ENCODE measurements around the gene WIPF3.

WIPF3 gene

DNA sequence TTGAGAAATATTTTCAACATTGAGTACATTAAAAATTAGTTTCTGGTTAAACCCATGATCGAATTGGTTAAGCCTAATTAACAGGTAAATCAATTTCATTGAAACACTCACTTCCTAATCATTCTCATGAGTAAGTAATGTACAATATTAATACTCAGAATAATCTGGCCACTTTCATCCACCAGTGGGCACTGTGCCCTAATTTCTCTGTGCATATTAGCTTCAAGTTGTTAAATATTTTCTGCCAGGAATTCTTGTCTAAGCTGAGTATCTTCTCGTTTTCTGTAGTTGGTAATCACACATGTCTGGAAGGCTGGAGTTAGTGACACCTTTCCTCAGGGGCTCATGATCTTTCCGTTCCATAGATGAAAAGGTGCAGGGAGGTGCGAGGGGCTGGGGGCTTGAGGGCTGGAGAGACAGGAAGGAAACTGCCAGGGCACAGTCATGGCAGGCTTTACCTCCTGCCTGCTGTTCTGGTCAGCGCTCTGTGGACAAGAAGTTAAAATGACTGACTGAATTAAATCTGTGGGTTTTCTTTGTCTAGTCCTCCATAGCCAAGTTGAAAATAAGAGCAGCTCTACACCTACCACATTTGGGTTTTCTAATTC is 71.9 kb downstream of the WIPF3 start:
- TF ChIP-seq, protein P1, sequence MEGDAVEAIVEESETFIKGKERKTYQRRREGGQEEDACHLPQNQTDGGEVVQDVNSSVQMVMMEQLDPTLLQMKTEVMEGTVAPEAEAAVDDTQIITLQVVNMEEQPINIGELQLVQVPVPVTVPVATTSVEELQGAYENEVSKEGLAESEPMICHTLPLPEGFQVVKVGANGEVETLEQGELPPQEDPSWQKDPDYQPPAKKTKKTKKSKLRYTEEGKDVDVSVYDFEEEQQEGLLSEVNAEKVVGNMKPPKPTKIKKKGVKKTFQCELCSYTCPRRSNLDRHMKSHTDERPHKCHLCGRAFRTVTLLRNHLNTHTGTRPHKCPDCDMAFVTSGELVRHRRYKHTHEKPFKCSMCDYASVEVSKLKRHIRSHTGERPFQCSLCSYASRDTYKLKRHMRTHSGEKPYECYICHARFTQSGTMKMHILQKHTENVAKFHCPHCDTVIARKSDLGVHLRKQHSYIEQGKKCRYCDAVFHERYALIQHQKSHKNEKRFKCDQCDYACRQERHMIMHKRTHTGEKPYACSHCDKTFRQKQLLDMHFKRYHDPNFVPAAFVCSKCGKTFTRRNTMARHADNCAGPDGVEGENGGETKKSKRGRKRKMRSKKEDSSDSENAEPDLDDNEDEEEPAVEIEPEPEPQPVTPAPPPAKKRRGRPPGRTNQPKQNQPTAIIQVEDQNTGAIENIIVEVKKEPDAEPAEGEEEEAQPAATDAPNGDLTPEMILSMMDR (IDR thresholded peaks at IDR 0.05; ENCODE audit: low read depth, low read length): peak; percentile 57
- peak; percentile 47 for DNase-seq (ENCODE audit: low read depth, low spot score)
- in situ Hi-C loops (cut with HindIII; ENCODE audit: low sequenced_read_pairs): no loop called here
- H3K4me3 ChIP-seq (ENCODE audit: low read depth, low read length): no peak overlapping the region

DNA sequence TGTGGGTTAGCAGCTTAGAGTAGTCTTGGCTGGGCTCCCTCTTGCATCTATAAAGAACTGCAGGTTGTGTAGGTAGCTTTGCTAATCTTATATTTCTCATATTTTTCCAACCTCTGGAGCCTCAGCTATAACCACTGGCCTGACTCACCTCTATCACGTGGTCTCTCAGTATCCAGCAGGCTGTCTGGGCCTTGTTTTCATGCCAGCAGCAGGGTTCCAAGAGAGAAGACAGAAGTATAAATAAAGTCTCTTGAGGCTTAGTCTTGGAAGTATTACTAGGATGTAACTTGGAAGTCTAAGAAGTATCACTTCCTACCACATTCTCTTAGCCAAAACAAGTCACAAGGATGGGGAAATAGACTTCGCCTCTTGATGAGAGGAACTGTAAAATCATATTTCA is 73.3 kb downstream of the WIPF3 start:
- in situ Hi-C loops (cut with HindIII; ENCODE audit: low sequenced_read_pairs): no loop called here
- no peak overlapping the region for H3K4me3 ChIP-seq (ENCODE audit: low read depth, low read length)
- DNase-seq (ENCODE audit: low read depth, low spot score): peak; percentile 77
- TF ChIP-seq, protein P1 (IDR thresholded peaks at IDR 0.05; ENCODE audit: low read depth, low read length): no peak

DNA sequence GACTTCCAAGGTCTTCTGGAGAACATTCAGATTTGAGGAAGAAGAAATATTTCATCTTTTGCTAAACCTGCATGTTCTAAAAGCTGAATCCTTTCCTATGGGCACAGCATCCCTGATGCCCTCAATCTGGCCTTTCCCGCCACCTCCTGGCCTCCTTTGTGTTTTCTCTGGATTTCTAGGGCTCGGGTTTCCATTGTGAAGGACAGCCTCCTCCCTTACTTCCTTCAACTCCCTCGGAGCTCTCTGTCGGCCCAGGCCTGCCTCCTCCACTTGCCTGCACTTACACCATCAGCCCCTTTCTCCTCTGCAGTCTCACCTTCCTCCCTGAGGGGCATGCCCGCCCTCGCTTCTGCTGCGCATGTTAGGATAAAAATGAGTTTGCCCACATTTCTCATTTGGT is 75.4 kb downstream of the WIPF3 start:
- TF ChIP-seq, protein P1 (IDR thresholded peaks at IDR 0.05; ENCODE audit: low read depth, low read length): no peak
- DNase-seq (ENCODE audit: low read depth, low spot score): no peak
- no peak overlapping the region for H3K4me3 ChIP-seq (ENCODE audit: low read depth, low read length)
- in situ Hi-C loops (cut with HindIII; ENCODE audit: low sequenced_read_pairs): no loop called here

DNA sequence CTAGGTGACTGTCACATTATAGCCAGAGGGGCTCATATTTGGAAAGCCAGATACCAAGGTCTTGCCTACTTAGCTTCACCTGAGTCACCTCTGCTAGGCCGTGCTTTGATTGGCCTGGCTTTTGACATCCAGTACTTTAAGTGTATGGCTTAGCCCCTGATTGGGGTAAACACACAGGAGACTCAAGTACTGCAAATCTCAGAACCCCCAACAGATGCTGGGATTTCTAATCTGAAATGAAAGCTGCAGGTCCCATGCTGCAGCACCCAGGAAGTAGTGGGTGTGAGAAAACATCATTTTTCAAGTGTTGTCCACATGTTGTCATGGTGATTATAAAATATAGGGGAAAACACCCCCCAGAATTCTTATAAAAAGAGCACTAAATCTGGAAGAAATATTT is 76.2 kb downstream of the WIPF3 start:
- no peak overlapping the region for H3K4me3 ChIP-seq (ENCODE audit: low read depth, low read length)
- TF ChIP-seq, protein P1 (IDR thresholded peaks at IDR 0.05; ENCODE audit: low read depth, low read length): no peak
- in situ Hi-C loops (cut with HindIII; ENCODE audit: low sequenced_read_pairs): no loop called here
- no peak for DNase-seq (ENCODE audit: low read depth, low spot score)

DNA sequence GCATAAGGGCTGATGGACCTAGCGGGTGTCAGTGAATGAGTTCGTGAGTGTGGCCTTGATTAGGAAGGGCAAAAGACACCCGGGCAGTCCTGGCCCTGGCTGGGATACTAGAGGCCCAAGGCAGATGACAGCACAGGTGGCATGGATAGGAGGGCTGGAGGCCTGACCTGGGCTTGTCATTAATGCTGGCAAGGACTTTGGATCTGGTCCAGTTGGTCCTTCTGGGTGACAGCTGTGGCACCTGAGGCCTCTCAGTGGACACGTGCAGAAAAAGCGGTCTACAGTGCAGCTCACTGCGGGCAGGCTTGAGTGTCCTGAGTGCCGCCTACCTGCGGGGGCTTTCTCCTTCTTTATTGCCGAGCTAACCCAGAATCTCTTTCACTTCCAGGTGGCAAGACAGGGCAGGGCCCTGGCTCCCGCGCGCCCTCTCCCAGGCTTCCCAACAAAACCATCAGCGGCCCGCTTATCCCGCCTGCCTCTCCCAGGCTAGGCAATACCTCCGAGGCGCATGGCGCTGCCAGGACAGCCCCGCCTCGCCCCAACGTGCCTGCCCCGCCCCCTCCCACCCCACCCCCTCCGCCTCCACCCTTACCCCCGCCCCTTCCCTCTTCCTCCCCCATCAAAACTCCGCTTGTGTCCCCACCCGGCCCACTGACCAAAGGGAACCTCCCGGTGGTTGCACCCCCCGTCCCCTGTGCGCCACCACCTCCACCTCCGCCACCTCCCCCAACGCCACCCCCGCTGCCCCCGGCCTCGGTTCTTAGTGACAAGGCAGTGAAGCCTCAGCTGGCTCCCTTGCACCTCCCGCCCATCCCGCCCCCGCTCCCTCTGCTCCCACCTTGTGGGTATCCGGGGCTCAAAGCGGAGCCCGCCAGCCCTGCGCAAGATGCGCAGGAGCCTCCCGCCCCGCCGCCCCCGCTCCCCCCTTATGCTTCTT is 77.4 kb downstream of the WIPF3 start:
- H3K4me3 ChIP-seq (ENCODE audit: low read depth, low read length): no peak overlapping the region
- in situ Hi-C loops (cut with HindIII; ENCODE audit: low sequenced_read_pairs): no loop called here
- DNase-seq (ENCODE audit: low read depth, low spot score): no peak
- TF ChIP-seq, protein P1 (IDR thresholded peaks at IDR 0.05; ENCODE audit: low read depth, low read length): no peak

DNA sequence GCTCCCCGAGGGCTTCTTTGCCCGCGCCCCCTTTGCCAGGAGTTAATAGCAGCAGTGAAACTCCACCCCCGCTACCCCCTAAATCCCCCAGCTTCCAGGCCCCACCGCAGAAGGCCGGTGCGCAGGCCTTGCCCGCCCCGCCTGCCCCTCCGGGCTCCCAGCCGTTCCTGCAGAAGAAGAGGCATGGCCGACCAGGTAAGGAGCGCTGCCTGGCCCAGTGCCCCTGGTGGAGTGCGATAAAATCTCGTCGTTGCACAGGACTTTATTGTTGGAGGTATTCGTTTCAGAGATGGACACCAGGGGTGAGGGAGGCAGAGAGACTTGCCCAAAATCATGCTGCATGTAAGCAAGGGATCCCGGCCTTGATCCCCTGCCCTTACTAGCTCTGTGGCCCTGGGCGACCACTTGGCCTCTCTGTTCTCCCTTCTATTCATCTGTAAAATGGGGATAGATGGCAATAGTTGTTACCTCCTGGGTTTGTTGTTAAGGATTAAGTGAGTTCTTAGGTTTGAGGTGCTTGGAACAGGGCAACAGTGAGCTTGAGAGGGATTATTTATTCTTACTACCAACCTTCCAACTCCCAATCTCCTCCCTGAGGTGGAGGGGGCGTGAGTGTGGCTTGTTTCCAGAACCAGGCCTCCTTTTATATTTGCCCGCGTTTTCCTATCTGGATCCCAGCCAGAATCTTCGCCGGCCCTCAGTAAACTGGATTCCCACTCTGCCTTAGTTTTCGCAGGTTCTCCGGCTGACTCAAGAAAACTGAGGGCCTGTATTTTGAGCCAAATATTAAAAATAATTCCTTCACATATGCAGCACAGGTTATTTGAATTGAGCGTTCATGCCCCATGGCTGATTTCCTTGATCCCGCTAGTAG is 78.3 kb downstream of the WIPF3 start:
- TF ChIP-seq, protein P1 (IDR thresholded peaks at IDR 0.05; ENCODE audit: low read depth, low read length): no peak
- DNase-seq (ENCODE audit: low read depth, low spot score): no peak
- in situ Hi-C loops (cut with HindIII; ENCODE audit: low sequenced_read_pairs): no loop called here
- no peak overlapping the region for H3K4me3 ChIP-seq (ENCODE audit: low read depth, low read length)
